Glutamatergic neuron (in vitro differentiated cells): ENCODE measurements around the gene LHX2. TPM values are rescaled to one million over a fixed set of nuclear protein-coding genes. Genes with fewer than 3 reads are reported as not detected.

Source experiments
- DNase-seq: peaks from one replicate; pipeline ENCODE4 v3.0.0; 2022
- H3K27ac Mint-ChIP-seq: one replicate; pipeline ENCODE4 v1.8.0; 2020; ENCODE audit warnings: mild to moderate bottlenecking, mixed read lengths, inconsistent platforms; ENCODE audit not compliant: unreplicated experiment
- H3K27me3 Mint-ChIP-seq: one replicate; pipeline ENCODE4 v1.8.0; 2020; ENCODE audit warnings: mild to moderate bottlenecking, moderate library complexity, mixed read lengths, inconsistent platforms; ENCODE audit not compliant: unreplicated experiment
- H3K36me3 Mint-ChIP-seq: one replicate; pipeline ENCODE4 v1.8.0; 2020; ENCODE audit warnings: mild to moderate bottlenecking, mixed read lengths, inconsistent platforms; ENCODE audit not compliant: unreplicated experiment
- H3K4me1 Mint-ChIP-seq: one replicate; pipeline ENCODE4 v1.8.0; 2020; ENCODE audit warnings: mild to moderate bottlenecking, low read depth, mixed read lengths, inconsistent platforms; ENCODE audit not compliant: unreplicated experiment
- H3K4me3 Mint-ChIP-seq: one replicate; pipeline ENCODE4 v1.8.0; 2020; ENCODE audit warnings: mild to moderate bottlenecking, mixed read lengths, inconsistent platforms; ENCODE audit not compliant: unreplicated experiment
- H3K9me3 Mint-ChIP-seq: one replicate; pipeline ENCODE4 v1.8.0; 2020; ENCODE audit warnings: mild to moderate bottlenecking, moderate library complexity, mixed read lengths, inconsistent platforms; ENCODE audit not compliant: unreplicated experiment
- total RNA-seq: library from RNA; stranded (reverse); fragmentation: NEBNext Ultra II Directional; extraction: Animal tissue kit (Norgen Biotek cat#: 25700); gene quantifications from one replicate; pipeline ENCODE4 v1.2.1, GENCODE V29; 2021; ENCODE audit not compliant: unreplicated experiment
- TF ChIP-seq, protein P1 (sequence below): fragments of 200-600 bp; sonication (generic); IDR thresholded peaks from one replicate; pipeline ENCODE4 v1.5.0; 2021; ENCODE audit not compliant: partially characterized antibody, unreplicated experiment

The LHX2 gene
- total RNA-seq, 1 donor from 2014 or later, result 6.7 TPM

DNA sequence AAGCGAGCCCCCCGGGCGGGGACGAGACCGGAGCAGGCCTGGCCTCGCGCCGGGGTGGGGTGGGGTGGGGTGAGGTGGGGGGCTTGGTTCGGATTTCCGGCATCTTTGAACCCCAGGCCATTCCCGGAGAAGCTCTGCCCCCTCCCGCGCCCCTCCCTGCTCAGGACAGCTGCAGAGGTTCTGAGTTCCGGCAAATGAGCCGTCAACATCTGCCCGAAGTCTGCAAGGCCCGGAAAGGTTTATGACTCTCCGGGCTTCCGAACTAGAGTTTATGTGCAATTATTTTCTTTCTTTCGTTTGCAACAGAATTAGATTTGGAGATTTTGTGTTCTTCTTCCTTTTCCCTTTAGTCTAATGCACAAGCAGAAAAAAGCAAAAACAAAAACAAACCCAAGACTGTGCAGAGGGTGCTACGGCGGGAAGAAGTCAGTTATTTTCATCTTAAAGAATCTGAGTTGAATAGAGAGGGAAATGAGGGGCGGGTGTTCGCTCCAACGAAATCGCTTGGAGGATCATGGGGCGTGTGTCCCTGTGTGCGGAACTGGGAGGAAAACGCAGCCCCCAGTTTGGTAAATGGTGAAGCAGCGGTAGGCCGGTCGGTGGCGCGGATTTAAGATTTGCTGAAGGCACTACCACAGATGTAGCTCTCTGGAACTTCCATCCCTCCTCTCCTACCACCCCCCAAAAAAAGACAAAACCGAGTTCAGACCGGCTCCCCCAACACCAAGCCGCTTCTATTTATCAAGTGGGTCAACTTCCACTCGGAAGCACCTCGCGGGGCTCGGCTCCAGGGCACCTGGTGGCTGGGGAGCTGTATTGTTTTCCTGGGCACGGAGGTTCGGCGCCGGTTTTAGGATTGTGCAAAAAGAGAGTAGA is 4.8 kb downstream of the LHX2 start:
- Mint-ChIP-seq H3K4me3 (peak overlapping the region; percentile 78), H3K4me1 (peaks cover 8% of the 10 kb centered on the region), H3K27me3 (peaks cover 39% of the 10 kb centered on the region), H3K9me3 (peaks cover 12% of the 10 kb centered on the region), H3K36me3 (peaks cover 8% of the 10 kb centered on the region), H3K27ac (peak overlapping the region; percentile 48)
- DNase-seq, result no peak
- TF ChIP-seq, protein P1, sequence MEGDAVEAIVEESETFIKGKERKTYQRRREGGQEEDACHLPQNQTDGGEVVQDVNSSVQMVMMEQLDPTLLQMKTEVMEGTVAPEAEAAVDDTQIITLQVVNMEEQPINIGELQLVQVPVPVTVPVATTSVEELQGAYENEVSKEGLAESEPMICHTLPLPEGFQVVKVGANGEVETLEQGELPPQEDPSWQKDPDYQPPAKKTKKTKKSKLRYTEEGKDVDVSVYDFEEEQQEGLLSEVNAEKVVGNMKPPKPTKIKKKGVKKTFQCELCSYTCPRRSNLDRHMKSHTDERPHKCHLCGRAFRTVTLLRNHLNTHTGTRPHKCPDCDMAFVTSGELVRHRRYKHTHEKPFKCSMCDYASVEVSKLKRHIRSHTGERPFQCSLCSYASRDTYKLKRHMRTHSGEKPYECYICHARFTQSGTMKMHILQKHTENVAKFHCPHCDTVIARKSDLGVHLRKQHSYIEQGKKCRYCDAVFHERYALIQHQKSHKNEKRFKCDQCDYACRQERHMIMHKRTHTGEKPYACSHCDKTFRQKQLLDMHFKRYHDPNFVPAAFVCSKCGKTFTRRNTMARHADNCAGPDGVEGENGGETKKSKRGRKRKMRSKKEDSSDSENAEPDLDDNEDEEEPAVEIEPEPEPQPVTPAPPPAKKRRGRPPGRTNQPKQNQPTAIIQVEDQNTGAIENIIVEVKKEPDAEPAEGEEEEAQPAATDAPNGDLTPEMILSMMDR, result no peak

DNA sequence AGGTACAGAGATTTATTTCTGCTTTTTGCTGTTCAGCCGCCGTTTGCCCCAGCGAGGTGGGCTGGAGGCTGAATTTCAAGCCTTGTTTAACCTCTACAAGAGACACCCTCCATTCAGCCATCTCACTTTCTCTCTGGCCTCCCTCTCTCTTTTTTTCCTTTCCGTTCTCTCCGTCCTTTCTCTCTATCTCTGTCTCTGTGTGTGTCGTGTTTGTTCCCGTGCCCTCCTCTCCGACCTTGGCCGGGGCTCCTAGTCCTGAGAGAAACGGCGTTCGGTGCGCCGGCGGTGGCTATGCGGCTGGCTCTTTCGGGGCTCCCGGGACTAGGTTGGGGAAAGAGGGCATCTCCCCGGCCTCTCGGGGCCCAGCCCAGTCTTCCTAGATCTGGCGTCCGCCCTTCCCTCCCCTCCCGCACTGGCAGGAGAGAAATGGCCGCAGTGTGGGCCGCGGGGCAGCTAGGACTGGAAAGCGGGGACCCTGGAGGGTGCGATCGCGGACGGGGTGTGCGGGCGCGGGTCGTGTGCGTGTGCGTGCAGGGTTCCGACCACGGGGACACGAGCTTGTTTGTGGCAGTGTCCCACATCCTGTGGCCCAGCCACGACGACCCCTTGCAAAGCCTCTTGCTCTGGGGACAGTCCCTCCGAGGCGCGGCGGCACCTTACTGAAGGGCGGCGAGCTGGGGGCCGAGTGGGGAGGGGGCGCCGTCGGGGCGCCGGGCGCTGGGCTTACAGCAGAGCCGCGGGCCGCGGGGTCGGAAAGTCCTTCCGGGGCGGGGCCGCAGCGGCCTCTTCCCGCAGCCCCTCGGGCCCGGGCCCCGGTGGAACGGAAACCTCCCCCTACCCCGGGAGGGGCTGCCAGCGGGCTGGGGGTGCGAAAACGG is 5.7 kb downstream of the LHX2 start:
- Mint-ChIP-seq H3K4me1 (peaks cover 9% of the 10 kb centered on the region), H3K9me3 (peaks cover 12% of the 10 kb centered on the region), H3K27ac (no peak overlapping the region), H3K4me3 (peak overlapping the region; percentile 78), H3K36me3 (peaks cover 9% of the 10 kb centered on the region), H3K27me3 (peaks cover 42% of the 10 kb centered on the region)
- peak; percentile 31 for DNase-seq
- TF ChIP-seq, protein P1, result no peak

DNA sequence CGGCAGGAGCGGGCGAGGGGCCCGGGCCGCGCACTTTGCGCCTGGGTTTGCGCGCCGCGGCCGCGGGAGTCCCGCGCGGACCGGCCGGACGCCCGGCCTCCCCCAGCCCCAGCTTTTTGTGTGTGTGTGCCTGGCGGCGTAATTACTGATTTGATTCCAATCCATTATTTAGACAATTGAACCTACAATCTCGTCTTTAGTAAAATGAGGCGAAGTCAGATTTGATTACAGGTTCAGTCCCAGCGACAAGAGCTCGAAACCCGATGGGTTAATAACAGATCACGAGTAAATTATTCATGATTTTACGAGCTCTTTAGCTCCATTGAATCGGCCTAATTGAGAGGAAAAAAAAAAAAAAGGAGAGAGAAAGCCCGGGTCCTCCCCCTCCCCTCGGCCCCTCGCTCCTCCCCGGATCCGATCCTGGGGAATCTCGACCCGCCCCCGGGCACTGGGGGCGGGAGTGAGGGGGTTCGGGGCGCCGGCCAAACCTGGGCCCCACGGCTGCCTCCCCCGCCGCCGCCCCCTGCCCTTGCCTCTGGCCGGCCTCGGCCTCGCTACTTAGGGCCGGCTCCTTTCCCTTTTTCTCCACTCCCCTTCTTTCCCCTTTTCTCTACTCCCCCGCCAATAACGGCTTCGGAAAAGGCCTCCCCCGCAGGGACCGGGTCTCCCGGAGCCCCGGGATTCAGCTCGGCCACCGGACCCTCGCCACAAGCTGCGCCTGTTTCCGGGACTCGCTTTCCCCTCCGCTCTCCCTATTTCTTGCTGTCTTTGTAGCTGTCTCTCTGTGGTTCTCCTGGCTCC is 6.6 kb downstream of the LHX2 start:
- Mint-ChIP-seq H3K27ac (peak overlapping the region; percentile 40), H3K36me3 (peaks cover 9% of the 10 kb centered on the region), H3K27me3 (peaks cover 46% of the 10 kb centered on the region), H3K9me3 (peaks cover 12% of the 10 kb centered on the region), H3K4me1 (peaks cover 9% of the 10 kb centered on the region), H3K4me3 (peak overlapping the region; percentile 89)
- DNase-seq, result peak; percentile 35
- TF ChIP-seq, protein P1, result no peak

DNA sequence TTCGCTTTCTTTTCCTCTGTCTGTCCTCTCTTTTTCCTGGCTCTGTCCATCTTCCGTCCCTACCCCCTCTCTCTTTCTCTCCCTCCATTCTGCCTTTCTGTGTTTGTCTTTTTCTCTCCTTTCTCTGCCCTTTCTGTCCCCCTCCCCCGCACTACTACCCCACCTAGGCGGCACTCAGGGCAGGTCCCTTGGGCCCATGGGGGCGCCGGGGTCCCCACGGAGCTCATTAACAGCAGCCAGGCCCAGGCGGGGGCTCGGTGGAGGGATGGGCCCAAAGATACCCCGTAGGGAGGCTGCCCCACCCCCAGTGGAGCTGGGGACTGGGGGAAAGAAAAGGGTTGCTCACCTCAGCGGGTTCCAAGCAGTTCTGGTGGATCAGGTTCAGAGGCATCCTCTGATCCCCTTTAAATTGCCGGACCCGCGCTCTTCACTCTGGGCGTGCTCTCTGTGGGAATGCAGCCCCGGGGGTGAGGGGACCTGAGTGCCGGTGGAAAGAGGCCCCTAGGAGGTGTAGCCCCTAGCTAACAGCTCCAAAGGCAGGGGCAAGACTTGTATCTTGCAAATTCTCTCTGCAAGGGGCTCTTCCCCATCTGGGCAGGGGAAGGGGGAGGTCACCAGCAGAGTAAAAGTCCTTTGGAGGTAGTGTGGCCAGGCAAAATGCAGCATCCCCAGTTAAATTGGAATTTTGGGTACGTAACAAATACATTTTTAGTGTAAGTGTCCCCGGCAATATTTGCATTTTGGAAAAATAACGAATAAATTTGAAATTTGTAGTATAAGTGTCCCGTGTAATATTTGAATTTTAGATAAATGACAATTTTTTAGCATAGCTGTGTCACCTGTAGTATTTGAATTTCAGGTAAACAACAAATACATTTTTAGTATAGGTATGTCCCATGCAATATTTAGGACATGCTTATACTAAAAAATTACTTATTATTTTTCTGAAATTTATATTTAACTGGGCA is 7.4 kb downstream of the LHX2 start:
- peaks cover 9% of the 10 kb centered on the region for H3K36me3 Mint-ChIP-seq

More for the DNA sequence above, 7.4 kb downstream of the LHX2 start:
- H3K4me1 Mint-ChIP-seq, result peaks cover 9% of the 10 kb centered on the region
- TF ChIP-seq, protein P1, result no peak
- H3K27me3 Mint-ChIP-seq, result peaks cover 44% of the 10 kb centered on the region
- peak overlapping the region; percentile 40 for H3K27ac Mint-ChIP-seq
- H3K4me3 Mint-ChIP-seq, result peak overlapping the region; percentile 89
- peak; percentile 44 for DNase-seq
- peaks cover 10% of the 10 kb centered on the region for H3K9me3 Mint-ChIP-seq
